GM18519 (cell line): ENCODE data around the gene PAFAH1B2.
"Not testable (repeated sequence)": the region's sequence is repeated elsewhere in the genome, so short reads cannot be mapped to it uniquely, and the experiment has no call there.

Experiments used
- ATAC-seq: cut with Tn5 transposase; IDR thresholded peaks from one replicate; pipeline ENCODE4 v1.9.1; 2021; ENCODE audit warnings: mild to moderate bottlenecking, moderate library complexity; ENCODE audit not compliant: unreplicated experiment, low FRiP score

Gene PAFAH1B2

DNA sequence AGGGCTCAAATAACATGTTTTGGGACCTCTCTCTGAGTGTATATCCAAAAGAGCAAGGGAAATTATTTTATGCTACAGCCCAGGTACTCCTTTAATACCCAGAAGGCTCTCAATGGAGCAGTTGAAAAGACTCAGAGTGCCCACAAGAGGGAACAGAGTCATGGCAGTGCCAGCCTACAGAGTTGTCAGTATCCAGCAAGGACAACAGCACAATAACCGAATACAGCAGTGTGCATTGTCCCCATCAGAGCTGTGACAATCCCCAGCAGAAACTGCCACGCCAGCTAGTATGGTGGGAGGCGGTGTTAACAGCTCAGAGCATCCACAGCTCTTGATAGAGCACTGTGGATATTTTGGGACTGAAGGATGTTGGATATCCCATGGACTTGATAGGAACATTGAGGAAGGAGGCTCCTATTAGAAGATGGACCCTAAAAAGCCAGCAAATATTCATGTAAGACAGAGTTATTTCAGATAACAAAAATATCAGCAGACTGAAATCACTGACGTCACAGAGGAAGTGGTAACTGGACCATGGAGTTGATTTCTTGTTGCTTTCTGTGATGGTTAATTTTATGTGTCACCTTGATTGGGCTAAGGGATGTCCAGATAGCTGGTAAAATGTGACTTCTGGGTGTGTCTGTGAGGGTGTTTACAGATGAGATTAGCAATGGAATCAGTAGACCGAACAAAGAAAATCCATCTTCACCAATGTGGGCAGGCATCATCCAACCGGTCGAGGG is 17.7 kb upstream of the PAFAH1B2 start:
- ATAC-seq: no peak

DNA sequence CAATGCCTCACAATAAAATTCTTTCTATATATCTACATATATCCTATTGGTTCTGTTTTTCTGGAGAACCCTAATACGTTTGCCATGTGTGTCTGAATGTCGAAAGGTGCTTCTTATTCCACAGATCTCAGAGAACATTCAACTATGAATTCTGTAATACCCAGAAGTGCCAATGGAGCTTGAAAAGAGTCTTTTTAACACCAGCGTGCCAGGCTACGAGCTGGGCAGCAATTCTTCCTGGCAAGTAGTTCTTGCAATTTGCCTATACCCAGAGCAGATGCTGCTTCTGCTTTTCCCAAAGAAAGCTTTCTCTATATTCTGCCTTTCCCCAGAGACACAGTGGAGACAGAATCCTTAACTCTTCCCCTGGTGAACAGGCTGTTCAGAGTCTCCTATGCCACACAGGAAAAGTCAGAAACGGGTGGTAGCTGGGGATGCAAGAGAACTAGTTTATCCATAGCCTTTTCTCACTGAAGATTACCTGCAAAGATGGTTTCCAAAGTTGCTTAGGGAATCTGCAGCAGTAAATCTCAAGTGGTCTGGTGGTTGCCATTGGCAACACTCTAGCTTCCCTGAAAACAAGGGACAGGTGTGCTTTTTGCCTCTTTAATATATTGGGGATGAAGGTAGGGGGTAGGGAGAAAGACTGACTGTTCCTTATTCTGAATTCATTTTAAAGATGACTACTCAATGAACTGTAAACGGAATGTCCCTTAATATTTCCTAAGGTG is 16.8 kb upstream of the PAFAH1B2 start:
- no peak for ATAC-seq

DNA sequence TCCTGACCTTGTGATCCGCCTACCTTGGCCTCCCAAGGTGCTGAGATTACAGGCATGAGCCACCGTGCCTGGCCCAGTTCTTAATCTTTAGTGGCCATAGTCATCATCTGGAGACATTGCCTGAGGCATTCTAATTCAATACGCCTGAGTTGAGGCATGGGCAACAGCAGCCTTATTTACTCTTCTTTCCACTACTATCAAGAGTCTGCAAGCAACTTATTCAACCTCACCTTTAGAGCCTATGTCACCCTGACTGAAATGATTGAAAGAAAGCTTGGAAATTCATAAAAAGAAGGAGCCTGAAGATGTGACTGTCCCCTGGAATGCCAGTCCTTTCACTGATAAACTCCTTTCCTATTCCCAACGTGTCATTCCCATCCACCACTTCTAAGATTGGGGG is 15.8 kb upstream of the PAFAH1B2 start:
- ATAC-seq: no peak

DNA sequence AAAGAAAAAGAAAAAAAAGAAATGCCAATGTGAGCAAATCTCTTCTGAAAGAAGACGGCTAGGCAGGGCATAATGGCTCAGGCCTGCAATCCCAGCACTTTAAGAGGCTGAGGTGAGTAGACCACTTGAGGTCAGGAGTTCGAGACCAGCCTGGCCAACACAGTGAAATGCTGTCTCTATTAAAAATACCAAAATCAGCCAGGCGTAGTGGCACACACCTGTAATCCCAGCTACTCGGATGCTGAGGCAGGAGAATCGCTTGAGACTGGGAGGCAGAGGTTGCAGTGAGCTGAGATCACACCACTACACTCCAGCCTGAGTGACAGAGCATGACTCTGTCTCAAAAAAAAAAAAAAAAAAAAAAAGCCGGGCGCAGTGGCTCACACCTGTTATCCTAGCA is 13.7 kb upstream of the PAFAH1B2 start:
- ATAC-seq: not testable (repeated sequence)

DNA sequence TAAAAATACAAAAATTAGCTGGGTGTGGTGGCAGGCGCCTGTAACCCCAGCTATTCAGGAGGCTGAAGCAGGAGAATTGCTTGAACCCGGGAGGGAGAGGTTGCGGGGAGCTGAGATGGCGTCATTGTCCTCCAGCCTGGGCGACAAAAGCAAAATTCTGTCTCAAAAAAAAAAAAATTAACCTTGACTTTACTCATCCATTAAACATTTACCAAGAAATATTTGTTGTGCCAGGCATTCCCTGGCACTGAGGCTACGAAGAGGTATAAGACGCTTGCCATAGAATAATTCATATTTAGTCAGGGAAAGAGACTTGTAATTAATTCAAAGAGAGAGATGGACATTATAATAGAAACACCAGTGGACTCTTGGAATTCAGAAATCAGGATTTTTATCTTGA is 13.2 kb upstream of the PAFAH1B2 start:
- no peak for ATAC-seq

DNA sequence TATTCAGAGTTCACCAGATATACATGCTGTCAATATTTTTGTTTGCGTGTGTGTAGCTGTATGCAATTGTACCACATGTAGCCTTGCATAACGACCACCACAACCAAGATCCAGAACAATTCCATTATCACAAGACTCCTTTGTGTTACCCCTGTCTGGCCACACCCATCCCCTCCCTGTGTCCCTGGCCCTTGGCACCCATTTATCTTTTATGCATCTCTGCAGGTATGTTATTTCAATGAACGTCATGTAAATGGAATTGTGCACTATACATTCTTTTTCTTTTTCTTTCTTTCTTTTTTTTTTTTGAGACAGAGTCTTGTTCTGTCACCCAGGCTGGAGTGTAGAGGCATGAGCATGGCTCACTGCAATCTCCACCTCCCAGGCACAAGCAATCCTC is 9.7 kb upstream of the PAFAH1B2 start:
- no peak for ATAC-seq

DNA sequence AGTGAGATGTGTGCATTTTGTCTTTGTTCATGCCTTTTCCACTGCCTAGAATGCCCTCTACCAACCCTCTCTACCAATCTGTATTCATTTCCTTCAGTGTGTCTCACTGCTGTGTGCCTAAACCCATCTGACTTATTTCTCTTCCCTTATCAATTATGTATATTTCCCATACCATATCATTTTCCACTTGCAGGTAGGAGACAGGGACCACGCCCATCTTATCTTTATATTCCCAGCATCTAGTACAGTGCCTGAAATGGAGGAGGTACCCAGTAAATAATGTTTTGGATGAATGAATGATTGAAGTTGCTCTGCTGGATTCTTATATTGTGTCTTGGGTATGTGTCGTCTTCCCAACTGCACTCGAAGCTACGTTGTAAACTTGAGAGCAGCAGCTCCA is 9.1 kb upstream of the PAFAH1B2 start:
- ATAC-seq: not testable (repeated sequence)

DNA sequence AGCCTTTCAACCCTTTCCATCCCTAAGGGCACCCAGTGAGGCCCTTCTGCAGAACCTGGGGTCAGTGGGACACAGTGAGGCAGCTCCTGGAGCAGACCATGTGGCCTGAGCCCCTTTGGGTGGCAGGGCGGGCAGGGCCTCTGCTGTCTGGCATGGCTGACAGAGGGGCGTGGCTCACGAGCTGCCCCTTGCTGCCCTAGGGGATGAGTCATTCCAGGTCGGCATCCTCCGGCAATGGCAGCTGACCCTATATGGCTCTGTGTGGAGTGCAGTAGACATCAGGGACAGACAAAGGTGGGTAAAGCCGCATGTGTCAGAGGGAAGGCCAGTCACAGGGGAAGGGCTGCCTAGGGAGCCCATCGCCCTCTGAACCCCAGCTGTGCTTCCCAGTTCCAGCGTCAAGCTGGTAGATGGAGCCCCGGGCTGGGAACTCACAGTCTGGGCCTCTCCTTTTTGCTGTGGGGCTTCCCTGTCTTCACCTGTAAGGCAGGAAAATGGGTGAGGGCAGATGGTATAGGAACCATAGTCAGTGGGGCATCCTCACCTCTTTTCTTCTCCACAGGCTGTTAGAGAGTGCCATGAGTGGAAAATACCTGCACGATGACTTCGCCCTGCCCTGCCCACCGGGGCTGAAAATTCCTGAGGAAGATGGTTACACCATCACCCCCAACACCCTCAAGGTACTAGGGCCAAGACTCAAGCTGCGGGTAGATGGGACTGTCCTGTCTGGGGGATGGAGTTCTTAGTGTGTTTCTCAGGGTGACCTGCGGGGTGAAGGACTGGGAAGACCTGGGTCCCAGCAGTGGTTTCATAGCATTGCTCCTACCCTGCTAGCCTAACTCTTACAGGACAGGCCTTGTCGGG is 6.6 kb upstream of the PAFAH1B2 start:
- ATAC-seq: not testable (repeated sequence)

DNA sequence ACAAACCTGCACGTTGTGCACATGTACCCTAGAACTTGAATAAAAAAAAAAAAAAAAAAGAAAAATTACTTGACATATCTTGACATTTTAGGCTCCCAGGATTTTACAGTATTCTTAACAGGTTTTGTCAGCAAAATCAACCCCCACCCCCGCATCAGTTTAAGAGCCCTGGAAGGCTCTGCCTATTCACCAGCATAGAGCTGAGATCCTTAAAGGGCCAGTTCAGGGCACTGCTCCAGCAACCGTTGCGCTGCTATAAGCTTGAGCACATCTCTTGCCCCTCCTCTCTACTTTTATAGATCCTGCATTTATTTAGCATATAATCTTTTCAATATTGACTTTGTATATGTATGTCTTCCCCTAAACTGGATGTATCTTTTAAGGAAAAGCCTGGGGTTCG is 697 bp upstream of the PAFAH1B2 start:
- no peak for ATAC-seq

DNA sequence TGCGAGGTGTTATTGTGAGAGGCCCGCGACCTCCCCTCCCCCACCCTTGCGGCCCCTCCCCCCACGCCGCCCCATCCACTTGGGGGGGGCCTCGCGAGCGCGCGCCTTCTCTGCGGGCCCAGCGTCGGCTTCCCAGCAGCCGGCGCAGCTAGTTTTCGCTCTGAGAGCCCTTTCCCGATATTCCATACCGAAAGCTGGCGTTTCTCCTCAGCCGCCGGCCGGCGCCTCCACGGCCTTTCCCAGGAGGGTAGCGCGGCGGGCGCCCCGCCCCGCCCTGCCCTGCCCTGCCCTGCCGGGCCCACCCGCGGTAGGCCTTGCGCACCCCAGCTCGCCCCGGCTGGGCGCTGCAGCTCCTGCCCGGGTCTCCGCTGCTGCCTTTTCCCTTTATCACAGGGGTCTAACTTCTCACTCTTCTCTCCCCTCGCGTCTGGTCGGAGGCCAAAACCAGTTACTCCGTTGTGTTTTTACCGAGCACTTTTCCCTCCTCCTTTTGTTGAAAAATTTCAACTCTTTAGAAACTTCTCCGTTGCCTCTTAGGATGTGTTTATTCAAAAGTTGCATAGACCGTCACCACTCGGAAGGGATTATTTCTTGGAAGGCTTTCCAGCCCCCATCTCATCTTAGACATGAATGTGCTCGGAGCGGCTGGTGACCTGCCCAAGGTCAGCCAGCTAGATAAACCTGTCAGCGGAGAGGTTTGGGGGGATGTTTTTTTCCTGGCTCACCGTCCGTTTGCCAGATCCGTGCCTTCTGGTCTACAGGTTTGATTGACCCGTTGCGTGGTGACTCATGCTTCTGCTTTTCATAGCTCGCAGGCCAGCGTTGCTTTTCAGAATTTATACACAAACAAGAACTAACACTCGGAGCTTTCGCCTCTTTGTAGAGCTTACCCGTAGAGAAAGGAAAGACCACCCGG is 648 bp downstream of the PAFAH1B2 start:
- peak; percentile 25 for ATAC-seq

DNA sequence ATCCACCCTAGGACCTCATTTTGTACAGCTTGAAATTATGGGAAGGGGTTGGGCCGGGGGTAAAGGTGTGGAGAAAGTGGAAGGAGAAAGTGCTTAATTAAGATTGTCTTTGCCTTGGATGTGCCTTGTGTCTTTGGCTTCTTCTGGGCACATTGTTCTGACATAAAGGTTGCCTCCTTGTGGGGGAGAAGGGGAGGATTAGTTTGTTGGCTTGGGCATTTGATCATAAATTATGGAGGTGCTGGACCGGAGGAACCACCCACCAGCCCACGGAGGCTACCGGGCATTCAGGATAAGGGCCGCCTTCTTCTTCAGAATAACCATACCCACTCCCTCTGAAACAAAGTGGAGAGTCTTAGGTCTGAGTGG is 1.3 kb downstream of the PAFAH1B2 start:
- no peak for ATAC-seq

DNA sequence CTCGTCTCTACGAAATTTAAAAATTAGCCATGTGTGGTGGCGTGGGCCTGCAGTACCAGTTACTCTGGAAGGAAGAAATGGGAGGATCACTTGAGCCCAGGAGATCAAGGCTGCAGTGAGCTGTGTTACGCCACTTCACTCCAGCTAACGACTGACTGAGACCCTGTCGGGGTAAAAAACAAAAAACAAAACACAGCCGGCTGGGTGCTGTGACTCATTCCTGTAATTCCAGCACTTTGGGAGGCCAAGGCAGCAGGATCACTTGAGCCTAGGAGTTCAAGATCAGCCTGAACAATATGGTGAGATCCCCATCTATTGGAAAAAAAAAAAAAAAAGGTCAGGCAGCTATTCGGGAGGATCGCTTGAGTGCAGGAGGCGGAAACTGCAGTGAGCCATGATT is 2.4 kb downstream of the PAFAH1B2 start:
- no peak for ATAC-seq

DNA sequence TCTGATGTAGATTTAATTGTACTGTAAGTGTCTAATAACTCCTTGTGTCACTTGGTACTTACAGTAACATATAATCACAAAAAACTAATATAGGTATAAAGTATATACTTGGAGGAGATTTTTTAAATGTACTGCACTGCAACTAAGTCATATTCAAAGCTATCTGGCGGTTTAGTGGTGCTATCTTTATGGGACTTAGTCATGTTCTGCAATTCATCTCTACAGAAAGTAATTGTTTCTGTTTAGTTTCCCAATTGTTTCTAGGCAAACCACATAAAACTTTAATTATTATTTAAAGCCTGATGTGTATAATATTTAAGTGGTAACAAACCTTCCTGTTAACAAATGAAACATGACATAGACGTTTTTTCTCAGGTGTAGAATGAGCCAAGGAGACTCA is 8.0 kb downstream of the PAFAH1B2 start:
- no peak for ATAC-seq

DNA sequence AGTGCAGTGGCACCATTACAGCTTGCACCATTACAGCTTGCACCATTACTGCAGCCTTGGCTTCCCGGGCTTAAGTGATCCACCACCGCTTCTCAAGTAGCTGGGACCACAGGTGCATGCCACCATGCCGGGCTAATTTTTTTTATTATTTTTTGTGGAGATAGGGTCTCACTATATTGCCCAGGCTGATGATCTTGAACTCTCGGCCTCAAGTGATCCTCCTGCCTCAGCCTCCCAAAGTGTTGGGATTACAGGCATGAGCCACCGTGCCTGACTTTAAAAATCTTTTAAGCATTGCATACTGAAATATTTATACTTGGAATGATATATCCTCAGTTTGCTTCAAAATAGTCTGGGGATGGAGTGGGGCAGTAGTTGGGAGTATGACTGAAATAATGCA is 10.4 kb downstream of the PAFAH1B2 start:
- ATAC-seq: no peak

DNA sequence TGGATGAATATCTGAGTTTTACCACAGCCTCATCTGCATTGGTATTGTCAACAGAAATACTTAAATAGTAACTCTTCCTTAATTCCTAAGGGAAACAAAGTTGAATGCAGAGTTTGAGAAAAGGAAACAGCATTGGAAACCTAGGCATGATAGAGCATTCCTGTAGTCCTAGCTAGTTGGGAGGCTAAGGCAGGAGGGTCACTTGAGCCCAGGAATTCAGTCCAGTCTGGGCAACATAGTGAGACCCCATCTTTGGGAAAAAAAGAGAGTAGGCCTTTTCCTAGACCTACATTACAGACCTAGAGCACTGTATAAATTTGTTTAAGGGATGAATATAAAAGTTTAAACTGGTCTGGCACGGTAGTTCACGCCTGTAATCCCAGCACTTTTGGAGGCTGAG is 13.4 kb downstream of the PAFAH1B2 start:
- no peak for ATAC-seq

DNA sequence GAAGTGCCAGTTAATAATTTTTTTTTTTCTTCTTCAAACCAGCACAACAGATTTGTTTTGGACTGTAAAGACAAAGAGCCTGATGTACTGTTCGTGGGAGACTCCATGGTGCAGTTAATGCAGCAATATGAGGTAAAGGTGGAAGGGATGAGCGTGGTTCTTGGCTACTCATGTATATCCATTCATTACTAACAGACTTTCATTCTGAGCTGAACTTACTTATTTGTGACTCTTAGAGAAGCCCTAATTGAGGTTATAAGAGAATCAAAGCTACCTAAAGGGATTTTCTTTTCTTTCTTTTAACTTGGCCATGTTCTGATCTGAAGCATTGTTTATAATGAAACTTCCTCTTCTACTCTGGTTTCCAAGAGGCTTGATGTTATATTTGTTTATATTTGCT is 15.8 kb downstream of the PAFAH1B2 start:
- ATAC-seq: no peak

DNA sequence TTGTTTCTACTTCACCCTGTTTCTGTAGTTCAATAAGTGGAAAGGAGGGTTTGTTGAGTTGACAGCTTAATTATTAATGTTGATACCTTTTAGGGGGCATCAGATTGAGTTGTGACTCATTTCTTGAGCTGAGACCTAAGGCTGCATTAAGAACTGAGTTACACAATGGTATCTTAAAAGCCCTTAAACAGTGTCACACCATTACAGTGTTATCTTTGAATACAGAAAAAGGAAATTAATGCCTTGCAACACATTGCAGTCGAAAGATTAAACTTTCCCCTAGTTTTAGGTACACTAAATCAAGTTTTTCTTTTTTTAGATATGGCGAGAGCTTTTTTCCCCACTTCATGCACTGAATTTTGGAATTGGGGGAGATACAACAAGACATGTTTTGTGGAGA is 16.7 kb downstream of the PAFAH1B2 start:
- ATAC-seq: no peak

DNA sequence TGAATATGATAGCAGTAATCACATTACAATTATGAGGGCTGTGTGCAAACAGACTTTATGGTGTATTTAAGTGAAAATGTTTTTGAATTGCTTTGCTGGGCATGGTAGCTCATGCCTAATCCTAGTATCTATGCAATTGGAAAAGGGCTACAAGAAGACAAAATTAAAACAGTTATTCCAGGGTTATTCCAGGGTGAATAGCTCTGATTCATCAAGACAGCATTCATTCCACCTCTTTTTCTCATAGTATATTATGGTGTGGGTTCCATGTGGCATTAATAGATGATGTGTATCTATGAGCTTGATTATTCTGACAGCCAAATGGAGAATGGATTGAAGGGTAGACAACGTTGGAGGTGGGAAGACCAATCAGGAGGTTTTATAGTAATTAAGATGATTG is 22.4 kb downstream of the PAFAH1B2 start:
- no peak for ATAC-seq

DNA sequence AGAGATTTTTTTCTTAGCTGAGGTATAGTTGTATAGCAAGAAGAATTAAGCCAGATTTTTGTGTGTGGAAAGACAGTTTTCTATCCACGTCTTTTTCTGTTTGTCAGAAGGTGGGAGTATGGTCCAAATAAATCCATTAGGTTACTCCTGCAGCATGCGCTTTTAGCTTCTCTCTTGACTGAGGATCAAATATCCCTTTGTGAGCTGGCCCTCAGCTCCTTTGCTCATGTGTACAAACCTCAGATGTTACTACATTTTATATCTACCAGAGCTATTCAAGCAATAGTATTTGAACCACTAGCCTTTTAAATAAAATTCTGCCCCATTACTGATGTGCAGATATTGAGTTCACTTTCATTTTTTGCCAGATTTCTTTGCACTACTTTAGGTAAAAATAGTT is 25.6 kb downstream of the PAFAH1B2 start:
- ATAC-seq: no peak

DNA sequence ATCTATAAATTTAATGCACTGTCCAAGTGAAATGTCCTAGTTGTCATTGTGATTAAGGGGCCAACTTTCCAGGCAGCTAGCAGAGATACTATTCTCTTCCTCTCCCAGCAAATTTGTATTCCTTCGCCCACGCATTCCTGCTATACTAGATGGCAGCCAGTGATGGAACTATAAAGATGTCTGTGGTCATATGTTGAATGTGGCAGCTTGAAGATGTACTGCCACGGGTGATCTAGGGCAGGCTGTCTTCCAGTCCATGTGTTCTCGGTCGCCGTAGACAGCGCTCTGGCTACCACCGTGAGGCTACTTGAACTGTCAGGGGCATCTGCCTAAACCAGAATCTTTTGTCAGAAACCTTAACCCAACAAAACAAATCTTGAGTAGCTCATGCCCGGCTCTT is 26.1 kb downstream of the PAFAH1B2 start:
- no peak for ATAC-seq
